ENCODE results near the gene COL1A1. TPM values are rescaled to one million over a fixed set of nuclear protein-coding genes. Genes with fewer than 3 reads are reported as not detected.

The COL1A1 gene
- polyA plus RNA-seq: 0.15 TPM in 1 of 2 replicates, not detected in the other

DNA sequence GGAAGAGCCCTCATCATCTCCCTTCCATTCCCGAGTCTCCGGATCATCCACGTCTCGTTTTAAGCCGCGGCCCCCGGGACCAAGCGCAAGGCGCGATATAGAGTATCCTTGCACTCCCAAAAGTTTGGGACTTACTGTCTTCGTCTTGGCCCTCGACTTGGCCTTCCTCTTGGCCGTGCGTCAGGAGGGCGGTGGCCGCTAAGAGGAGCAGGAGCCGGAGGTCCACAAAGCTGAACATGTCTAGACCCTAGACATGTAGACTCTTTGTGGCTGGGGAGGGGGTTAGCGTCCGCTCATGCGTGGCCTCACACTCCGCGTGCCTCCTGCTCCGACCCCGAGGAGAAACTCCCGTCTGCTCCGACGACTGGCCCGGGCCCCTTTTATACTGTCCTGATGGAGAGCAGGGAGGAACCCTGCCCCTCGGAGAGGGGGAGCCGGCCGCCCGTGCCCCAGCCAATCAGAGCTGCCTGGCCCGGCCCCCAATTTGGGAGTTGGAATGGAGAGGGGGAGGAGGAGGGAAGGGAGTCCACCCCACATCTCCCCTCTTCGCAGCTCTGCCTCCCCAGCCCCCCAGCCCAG lies at the start of gene COL1A1:
COL1A1 (minus strand) TSS at position 356 of the 579 bp plus-strand sequence; CDS start at position 238, 118 bp downstream.

GRCh38 chr17:50165867-50166517 lies 35.4 kb downstream of the COL1A1 start, which contains the start of gene SGCA:
Gene SGCA (plus strand): TSS chr17:50166005. CDS start chr17:50166041, 36 bp downstream.

GRCh38 chr17:50150354-50151040 lies 50.9 kb downstream of the COL1A1 start, which contains the start of gene PPP1R9B:
Gene PPP1R9B (minus strand): TSS chr17:50150677. CDS start chr17:50150513, 164 bp downstream.

Other genes starting within 250 kb of the COL1A1 start
- not detected in 2 replicates for gene DLX4, start 232.4 kb downstream of the COL1A1 start, polyA plus RNA-seq
- not detected in 2 replicates for gene DLX3, start 206.4 kb downstream of the COL1A1 start, polyA plus RNA-seq
- 11.4 and 18.8 TPM in 2 replicates for gene ITGA3, start 145.5 kb downstream of the COL1A1 start, polyA plus RNA-seq
- 9.7 and 16.4 TPM in 2 replicates for gene PDK2, start 106.3 kb downstream of the COL1A1 start, polyA plus RNA-seq
- not detected in 2 replicates for gene SAMD14, start 71.5 kb downstream of the COL1A1 start, polyA plus RNA-seq
- 1.0 and 1.2 TPM in 2 replicates for gene PPP1R9B, start 51.0 kb downstream of the COL1A1 start, polyA plus RNA-seq
- not detected in 2 replicates for gene SGCA, start 35.6 kb downstream of the COL1A1 start, polyA plus RNA-seq
- gene TMEM92, start 72.8 kb upstream of the COL1A1 start, polyA plus RNA-seq: not detected in 2 replicates
- gene XYLT2, start 144.5 kb upstream of the COL1A1 start, polyA plus RNA-seq: 23.1 and 38.2 TPM in 2 replicates
- 272 and 327 TPM in 2 replicates for gene MRPL27, start 171.6 kb upstream of the COL1A1 start, polyA plus RNA-seq
- 0.35 TPM in 1 of 2 replicates, not detected in the other for gene EME1, start 171.6 kb upstream of the COL1A1 start, polyA plus RNA-seq
- gene LRRC59, start 195.9 kb upstream of the COL1A1 start, polyA plus RNA-seq: 13.2 and 24.3 TPM in 2 replicates
- gene ACSF2, start 224.6 kb upstream of the COL1A1 start, polyA plus RNA-seq: 5.7 TPM in 1 of 2 replicates, not detected in the other